Measurements from ENCODE around the gene FAM111A.

FAM111A gene

GRCh38 chr11:59144096-59144495 is 1.4 kb downstream of the FAM111A start:
- FAIRE-seq: no peak

GRCh38 chr11:59144579-59145345 is 2.1 kb downstream of the FAM111A start:
- FAIRE-seq: no peak

GRCh38 chr11:59145534-59145933 is 2.9 kb downstream of the FAM111A start:
- no peak for FAIRE-seq

GRCh38 chr11:59151761-59152160 is 9.1 kb downstream of the FAM111A start:
- FAIRE-seq: no peak

GRCh38 chr11:59152312-59152951 is 9.8 kb downstream of the FAM111A start:
- no peak for FAIRE-seq

- no peak for FAIRE-seq
Measured at GRCh38 chr11:59154610-59155009, 12.0 kb downstream of the FAM111A start.

GRCh38 chr11:59157433-59157832 is 14.8 kb downstream of the FAM111A start:
- FAIRE-seq: no peak

- FAIRE-seq: peak; percentile 76
Measured at GRCh38 chr11:59158206-59159068, 15.8 kb downstream of the FAM111A start.

- peak; percentile 30 for FAIRE-seq
Measured at GRCh38 chr11:59164028-59164427, 21.4 kb downstream of the FAM111A start.

GRCh38 chr11:59171508-59172322 is 29.1 kb downstream of the FAM111A start, which contains the start of gene DTX4:
TSS of gene DTX4 (plus strand) at chr11:59172132. CDS start at chr11:59172596, 464 bp downstream.
- peak; percentile 6 for FAIRE-seq

GRCh38 chr11:59172345-59173079 is 29.9 kb downstream of the FAM111A start:
- no peak for FAIRE-seq

- no peak for FAIRE-seq
Measured at GRCh38 chr11:59173080-59173963, 30.7 kb downstream of the FAM111A start.

GRCh38 chr11:59173964-59174663 is 31.5 kb downstream of the FAM111A start:
- FAIRE-seq: no peak

- no peak for FAIRE-seq
Measured at GRCh38 chr11:59174664-59175033, 32.0 kb downstream of the FAM111A start.

GRCh38 chr11:59175091-59175501 is 32.4 kb downstream of the FAM111A start:
- no peak for FAIRE-seq

GRCh38 chr11:59176330-59176729 is 33.7 kb downstream of the FAM111A start:
- no peak for FAIRE-seq

- FAIRE-seq: no peak
Measured at GRCh38 chr11:59178402-59178801, 35.7 kb downstream of the FAM111A start.

GRCh38 chr11:59179121-59179520 is 36.5 kb downstream of the FAM111A start:
- FAIRE-seq: no peak

- no peak for FAIRE-seq
Measured at GRCh38 chr11:59180168-59180776, 37.6 kb downstream of the FAM111A start.

- no peak for FAIRE-seq
Measured at GRCh38 chr11:59180907-59181306, 38.3 kb downstream of the FAM111A start.
